SK-N-SH (cell line): ENCODE results near the gene FUT9. TPM values are rescaled to one million over a fixed set of nuclear protein-coding genes. Genes with fewer than 3 reads are reported as not detected.

Experiments
- CTCF ChIA-PET: fragments of 300-600, 350-600 bp; formaldehyde crosslinking; extraction: SDS; loops from one replicate; lab custom pipeline; 2021; lab: Yijun Ruan, JAX
- POLR2A ChIA-PET: fragments of 350-600 bp; sonication (Branson Sonifier 250); formaldehyde crosslinking; extraction: SDS; loops from one replicate; lab custom pipeline; 2020; ENCODE audit warnings: antibody characterized with exemption, inconsistent platforms; lab: Yijun Ruan, JAX
- DNase-seq: peaks from one replicate; pipeline ENCODE4 v3.0.0; 2012
- H2AFZ ChIP-seq: fragments of 200-600 bp; sonication (generic); 2 replicates; pipeline ENCODE4 v1.8.1; 2016; ENCODE audit warnings: antibody characterized with exemption, mild to moderate bottlenecking, low read depth
- H3F3A ChIP-seq: fragments of 200-600 bp; sonication (generic); replicated peaks from 2 replicates; pipeline ENCODE3; 2016; ENCODE audit warnings: antibody characterized with exemption, mild to moderate bottlenecking; ENCODE audit not compliant: insufficient read depth
- H3K27ac ChIP-seq, 2 experiments: fragments of 200-500 bp in 1 of 2; fragments of 200-600 bp in 1 of 2; sonication (Bioruptor generic) in 1 of 2; sonication (generic), shearing (Covaris generic) in 1 of 2; 2 replicates each; pipeline versions ENCODE4 v1.5.1 to v1.6.1; 2014 to 2016; ENCODE audit warnings: low read depth in 2 of 2, inconsistent platforms in 1 of 2, low read length in 1 of 2, mild to moderate bottlenecking in 1 of 2, mixed read lengths in 1 of 2
- H3K27me3 ChIP-seq: fragments of 200-600 bp; sonication (generic), shearing (Covaris generic); 2 replicates; pipeline ENCODE4 v1.6.1; 2016; ENCODE audit warnings: mixed run types; ENCODE audit not compliant: insufficient read depth
- H3K36me3 ChIP-seq, 2 experiments: fragments of 200-500 bp in 1 of 2; fragments of 200-600 bp in 1 of 2; sonication (Bioruptor generic) in 1 of 2; sonication (generic) in 1 of 2; replicated peaks in 1 of 2; 2 replicates each; pipeline versions ENCODE3 to v1.5.1; 2014 to 2016; ENCODE audit warnings: low read length in 1 of 2, mild to moderate bottlenecking in 1 of 2; ENCODE audit not compliant: insufficient read depth in 2 of 2, control insufficient read depth in 1 of 2
- H3K4me1 ChIP-seq, 2 experiments: fragments of 200-500 bp in 1 of 2; fragments of 200-600 bp in 1 of 2; sonication (Bioruptor generic) in 1 of 2; sonication (generic), shearing (Covaris generic) in 1 of 2; 2 replicates each; pipeline versions ENCODE4 v1.5.1 to v1.6.1; 2014 to 2016; ENCODE audit warnings: low read depth in 1 of 2, low read length in 1 of 2, mixed run types in 1 of 2; ENCODE audit not compliant: insufficient read depth in 2 of 2, control insufficient read depth in 1 of 2
- H3K4me2 ChIP-seq: fragments of 200-600 bp; sonication (generic), shearing (Covaris generic); 2 replicates; pipeline ENCODE4 v1.6.1; 2017; ENCODE audit warnings: mixed run types
- H3K4me3 ChIP-seq, 2 experiments: fragments of 200-500 bp in 1 of 2; fragments of 200-600 bp in 1 of 2; sonication (Bioruptor generic) in 1 of 2; sonication (generic), shearing (Covaris generic) in 1 of 2; 2 replicates each; pipeline versions ENCODE4 v1.5.1 to v1.8.1; 2014 to 2016; ENCODE audit warnings: low read depth in 2 of 2, inconsistent platforms in 1 of 2, low read length in 1 of 2, mild to moderate bottlenecking in 1 of 2, mixed read lengths in 1 of 2, moderate library complexity in 1 of 2
- H3K79me2 ChIP-seq: fragments of 200-600 bp; sonication (generic); 2 replicates; pipeline ENCODE4 v1.8.1; 2017; ENCODE audit warnings: mild to moderate bottlenecking; ENCODE audit not compliant: insufficient read depth
- H3K9ac ChIP-seq: fragments of 200-600 bp; sonication (generic); 2 replicates; pipeline ENCODE4 v1.6.1; 2017; ENCODE audit warnings: mixed run types
- H3K9me2 ChIP-seq: fragments of 200-600 bp; sonication (generic); 2 replicates; pipeline ENCODE4 v1.6.1; 2017; ENCODE audit warnings: mixed run types
- H3K9me3 ChIP-seq: fragments of 200-600 bp; sonication (generic); 2 replicates; pipeline ENCODE4 v1.6.1; 2017; ENCODE audit warnings: mixed run types, mild to moderate bottlenecking, moderate library complexity
- H4K20me1 ChIP-seq: fragments of 200-600 bp; sonication (generic); 2 replicates; pipeline ENCODE4 v1.6.1; 2017; ENCODE audit warnings: mild to moderate bottlenecking, mixed run types; ENCODE audit not compliant: insufficient read depth
- CHD2 ChIP-seq: fragments of 150-350 bp; IDR thresholded peaks from 2 replicates; pipeline ENCODE4 v1.6.1; 2018; ENCODE audit warnings: low read length; ENCODE audit not compliant: partially characterized antibody
- EP300 ChIP-seq, 2 experiments: IDR thresholded peaks; 2 replicates each; pipeline versions ENCODE4 v1.4.0 to v1.6.1; 2012; ENCODE audit warnings: borderline replicate concordance in 1 of 2, low read depth in 1 of 2, low read length in 1 of 2
- FOSL2 ChIP-seq: IDR thresholded peaks from 2 replicates; pipeline ENCODE4 v1.4.0; 2012; ENCODE audit warnings: low read depth, mild to moderate bottlenecking, moderate library complexity, borderline replicate concordance
- FOXJ3 ChIP-seq: sonication (generic); formaldehyde crosslinking; IDR thresholded peaks from 2 replicates; pipeline ENCODE4 v1.5.1; 2020; ENCODE audit warnings: mild to moderate bottlenecking, missing genetic modification reagents
- GABPA ChIP-seq: IDR thresholded peaks from 2 replicates; pipeline ENCODE4 v1.4.0; 2012; ENCODE audit warnings: low read depth, mild to moderate bottlenecking
- GATA2 ChIP-seq: sonication (generic); formaldehyde crosslinking; IDR thresholded peaks from 2 replicates; pipeline ENCODE4 v1.5.0; 2020; ENCODE audit warnings: mild to moderate bottlenecking, missing genetic modification reagents
- JUND ChIP-seq: IDR thresholded peaks from 2 replicates; pipeline ENCODE4 v1.4.0; 2012
- MEF2A ChIP-seq: IDR thresholded peaks from 2 replicates; pipeline ENCODE4 v1.4.0; 2012; ENCODE audit warnings: low read depth, borderline replicate concordance
- MXI1 ChIP-seq: IDR thresholded peaks from 2 replicates; pipeline ENCODE4 v1.6.1; 2012; ENCODE audit warnings: mild to moderate bottlenecking, low read depth, low read length, improper control_type of control experiment
- NRF1 ChIP-seq: IDR thresholded peaks from 2 replicates; pipeline ENCODE4 v1.6.1; 2012; ENCODE audit warnings: low read depth, mild to moderate bottlenecking, low read length
- RXRA ChIP-seq: IDR thresholded peaks from 2 replicates; pipeline ENCODE4 v1.4.0; 2012; ENCODE audit warnings: low read depth, mild to moderate bottlenecking, borderline replicate concordance
- SMC3 ChIP-seq: IDR thresholded peaks from 2 replicates; pipeline ENCODE4 v1.6.1; 2012; ENCODE audit warnings: low read depth, low read length, improper control_type of control experiment
- TAF1 ChIP-seq: IDR thresholded peaks from 2 replicates; pipeline ENCODE4 v1.6.1; 2012; ENCODE audit warnings: low read depth, mild to moderate bottlenecking, low read length, moderate library complexity, borderline replicate concordance
- WGBS: methylation state at CpG from one replicate; pipeline ENCODE4 v1.1.6; 2017; ENCODE audit warnings: low lambda C conversion rate; 5-methylcytosine and 5-hydroxymethylcytosine counted together
- polyA plus RNA-seq, 3 experiments: library from polyadenylated mRNA; depleted of rRNA; stranded (reverse); fragments of >200 nt; gene quantifications; 2 replicates each; pipeline ENCODE4 v1.2.3, GENCODE V29; 2012
- TF ChIP-seq, protein P1 (sequence below): IDR thresholded peaks from 2 replicates; pipeline ENCODE4 v1.6.1; 2012; ENCODE audit warnings: mild to moderate bottlenecking, low read depth, low read length, moderate library complexity
- TF ChIP-seq, protein P2 (sequence below): fragments of 150-350 bp; IDR thresholded peaks from 2 replicates; pipeline ENCODE4 v1.6.1; 2017; ENCODE audit warnings: antibody characterized with exemption, low read length, low read depth, borderline replicate concordance
- TF ChIP-seq, protein P3 (sequence below): fragments of 150-350 bp; IDR thresholded peaks from 2 replicates; pipeline ENCODE4 v1.6.1; 2016; ENCODE audit warnings: mild to moderate bottlenecking, low read depth, low read length
- TF ChIP-seq, protein P4 (sequence below): IDR thresholded peaks from 2 replicates; pipeline ENCODE4 v1.4.0; 2012; ENCODE audit warnings: low read depth, borderline replicate concordance

Gene FUT9
- polyA plus RNA-seq, 1 of the 3 experiments (the other 2 are of a cell fraction): under 0.01 TPM

DNA sequence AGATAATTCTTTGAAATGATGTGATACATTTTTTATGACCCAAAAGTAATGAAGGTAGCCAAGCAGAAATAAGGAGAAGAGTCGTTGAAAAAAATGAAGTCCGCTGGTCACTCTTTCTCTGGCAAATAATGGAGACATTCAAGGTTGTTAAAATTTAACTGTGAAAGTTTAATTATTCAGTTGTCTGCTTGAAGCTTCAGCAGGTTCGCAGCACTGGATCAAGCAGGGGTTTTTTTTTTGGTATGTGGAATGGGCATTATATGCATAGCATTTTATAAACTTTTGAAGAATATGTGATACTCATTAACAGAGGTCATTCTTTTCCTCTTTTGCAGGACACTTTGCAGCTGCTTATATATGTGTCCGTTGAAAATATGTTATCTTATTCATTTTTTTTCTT lies 21.6 kb upstream of the FUT9 start:
- Histone ChIP-seq H3K9me2 (no peaks in the 10 kb centered on the region), H4K20me1 (no peaks in the 10 kb centered on the region), H3K27ac (no peak overlapping the region), H3K36me3 (no peaks in the 10 kb centered on the region), H3K79me2 (no peaks in the 10 kb centered on the region), H3F3A (no peaks in the 10 kb centered on the region), H3K4me1 (no peaks in the 10 kb centered on the region), H3K27me3 (no peaks in the 10 kb centered on the region), H3K9ac (no peak overlapping the region), H3K4me2 (no peak overlapping the region)
- POLR2A ChIA-PET: no interaction called here
- WGBS: 17% methylated on average over 4 of the region's 4 CpGs
- CTCF ChIA-PET: no interaction called here
- no peak for DNase-seq
- TF ChIP-seq JUND (no peak), RXRA (no peak), EP300 (IDR thresholded peaks at IDR 0.05; ENCODE audit: borderline replicate concordance in 1 of 2, low read depth in 1 of 2, low read length in 1 of 2) (no peak), NRF1 (no peak), TAF1 (no peak), CHD2 (no peak), GABPA (no peak), MEF2A (no peak), MXI1 (no peak), FOXJ3 (no peak), GATA2 (CRISPR knock-in tag) (no peak), FOSL2 (no peak), SMC3 (no peak)
- TF ChIP-seq, protein P1, sequence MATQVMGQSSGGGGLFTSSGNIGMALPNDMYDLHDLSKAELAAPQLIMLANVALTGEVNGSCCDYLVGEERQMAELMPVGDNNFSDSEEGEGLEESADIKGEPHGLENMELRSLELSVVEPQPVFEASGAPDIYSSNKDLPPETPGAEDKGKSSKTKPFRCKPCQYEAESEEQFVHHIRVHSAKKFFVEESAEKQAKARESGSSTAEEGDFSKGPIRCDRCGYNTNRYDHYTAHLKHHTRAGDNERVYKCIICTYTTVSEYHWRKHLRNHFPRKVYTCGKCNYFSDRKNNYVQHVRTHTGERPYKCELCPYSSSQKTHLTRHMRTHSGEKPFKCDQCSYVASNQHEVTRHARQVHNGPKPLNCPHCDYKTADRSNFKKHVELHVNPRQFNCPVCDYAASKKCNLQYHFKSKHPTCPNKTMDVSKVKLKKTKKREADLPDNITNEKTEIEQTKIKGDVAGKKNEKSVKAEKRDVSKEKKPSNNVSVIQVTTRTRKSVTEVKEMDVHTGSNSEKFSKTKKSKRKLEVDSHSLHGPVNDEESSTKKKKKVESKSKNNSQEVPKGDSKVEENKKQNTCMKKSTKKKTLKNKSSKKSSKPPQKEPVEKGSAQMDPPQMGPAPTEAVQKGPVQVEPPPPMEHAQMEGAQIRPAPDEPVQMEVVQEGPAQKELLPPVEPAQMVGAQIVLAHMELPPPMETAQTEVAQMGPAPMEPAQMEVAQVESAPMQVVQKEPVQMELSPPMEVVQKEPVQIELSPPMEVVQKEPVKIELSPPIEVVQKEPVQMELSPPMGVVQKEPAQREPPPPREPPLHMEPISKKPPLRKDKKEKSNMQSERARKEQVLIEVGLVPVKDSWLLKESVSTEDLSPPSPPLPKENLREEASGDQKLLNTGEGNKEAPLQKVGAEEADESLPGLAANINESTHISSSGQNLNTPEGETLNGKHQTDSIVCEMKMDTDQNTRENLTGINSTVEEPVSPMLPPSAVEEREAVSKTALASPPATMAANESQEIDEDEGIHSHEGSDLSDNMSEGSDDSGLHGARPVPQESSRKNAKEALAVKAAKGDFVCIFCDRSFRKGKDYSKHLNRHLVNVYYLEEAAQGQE: no peak
- TF ChIP-seq, protein P2, sequence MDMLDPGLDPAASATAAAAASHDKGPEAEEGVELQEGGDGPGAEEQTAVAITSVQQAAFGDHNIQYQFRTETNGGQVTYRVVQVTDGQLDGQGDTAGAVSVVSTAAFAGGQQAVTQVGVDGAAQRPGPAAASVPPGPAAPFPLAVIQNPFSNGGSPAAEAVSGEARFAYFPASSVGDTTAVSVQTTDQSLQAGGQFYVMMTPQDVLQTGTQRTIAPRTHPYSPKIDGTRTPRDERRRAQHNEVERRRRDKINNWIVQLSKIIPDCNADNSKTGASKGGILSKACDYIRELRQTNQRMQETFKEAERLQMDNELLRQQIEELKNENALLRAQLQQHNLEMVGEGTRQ: no peak
- TF ChIP-seq, protein P3, sequence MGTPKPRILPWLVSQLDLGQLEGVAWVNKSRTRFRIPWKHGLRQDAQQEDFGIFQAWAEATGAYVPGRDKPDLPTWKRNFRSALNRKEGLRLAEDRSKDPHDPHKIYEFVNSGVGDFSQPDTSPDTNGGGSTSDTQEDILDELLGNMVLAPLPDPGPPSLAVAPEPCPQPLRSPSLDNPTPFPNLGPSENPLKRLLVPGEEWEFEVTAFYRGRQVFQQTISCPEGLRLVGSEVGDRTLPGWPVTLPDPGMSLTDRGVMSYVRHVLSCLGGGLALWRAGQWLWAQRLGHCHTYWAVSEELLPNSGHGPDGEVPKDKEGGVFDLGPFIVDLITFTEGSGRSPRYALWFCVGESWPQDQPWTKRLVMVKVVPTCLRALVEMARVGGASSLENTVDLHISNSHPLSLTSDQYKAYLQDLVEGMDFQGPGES: no peak
- TF ChIP-seq, protein P4, sequence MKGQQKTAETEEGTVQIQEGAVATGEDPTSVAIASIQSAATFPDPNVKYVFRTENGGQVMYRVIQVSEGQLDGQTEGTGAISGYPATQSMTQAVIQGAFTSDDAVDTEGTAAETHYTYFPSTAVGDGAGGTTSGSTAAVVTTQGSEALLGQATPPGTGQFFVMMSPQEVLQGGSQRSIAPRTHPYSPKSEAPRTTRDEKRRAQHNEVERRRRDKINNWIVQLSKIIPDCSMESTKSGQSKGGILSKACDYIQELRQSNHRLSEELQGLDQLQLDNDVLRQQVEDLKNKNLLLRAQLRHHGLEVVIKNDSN: no peak
- TF ChIP-seq, all 33 proteins: peak for 0
- H3K9me3 ChIP-seq: no peaks in the 10 kb centered on the region
- no peak overlapping the region for H3K4me3 ChIP-seq
- H2AFZ ChIP-seq: no peak overlapping the region
